ENCODE data around the gene JPH3.

DNA sequence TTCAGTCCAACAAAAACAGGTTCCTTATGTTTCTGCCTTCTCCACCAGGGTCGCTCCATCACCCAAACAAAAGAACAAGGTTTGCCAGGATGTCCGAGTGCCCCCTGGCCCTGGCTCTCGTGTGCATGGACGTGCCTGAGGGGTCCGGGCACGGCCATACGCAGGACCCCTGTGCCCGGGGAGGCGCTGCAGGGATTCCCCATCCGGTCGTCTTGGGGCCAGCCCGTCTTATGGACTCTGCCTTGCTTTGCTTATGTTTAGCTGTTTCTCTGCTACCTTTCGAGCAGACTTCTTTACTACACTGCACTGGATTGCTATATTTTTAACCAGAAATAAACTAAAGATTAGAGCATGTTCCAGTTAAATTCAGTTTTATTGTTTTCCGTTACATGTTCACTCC lies 95.5 kb downstream of the JPH3 start:
- TF ChIP-seq, protein P1, sequence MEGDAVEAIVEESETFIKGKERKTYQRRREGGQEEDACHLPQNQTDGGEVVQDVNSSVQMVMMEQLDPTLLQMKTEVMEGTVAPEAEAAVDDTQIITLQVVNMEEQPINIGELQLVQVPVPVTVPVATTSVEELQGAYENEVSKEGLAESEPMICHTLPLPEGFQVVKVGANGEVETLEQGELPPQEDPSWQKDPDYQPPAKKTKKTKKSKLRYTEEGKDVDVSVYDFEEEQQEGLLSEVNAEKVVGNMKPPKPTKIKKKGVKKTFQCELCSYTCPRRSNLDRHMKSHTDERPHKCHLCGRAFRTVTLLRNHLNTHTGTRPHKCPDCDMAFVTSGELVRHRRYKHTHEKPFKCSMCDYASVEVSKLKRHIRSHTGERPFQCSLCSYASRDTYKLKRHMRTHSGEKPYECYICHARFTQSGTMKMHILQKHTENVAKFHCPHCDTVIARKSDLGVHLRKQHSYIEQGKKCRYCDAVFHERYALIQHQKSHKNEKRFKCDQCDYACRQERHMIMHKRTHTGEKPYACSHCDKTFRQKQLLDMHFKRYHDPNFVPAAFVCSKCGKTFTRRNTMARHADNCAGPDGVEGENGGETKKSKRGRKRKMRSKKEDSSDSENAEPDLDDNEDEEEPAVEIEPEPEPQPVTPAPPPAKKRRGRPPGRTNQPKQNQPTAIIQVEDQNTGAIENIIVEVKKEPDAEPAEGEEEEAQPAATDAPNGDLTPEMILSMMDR (optimal IDR thresholded peaks at IDR 0.05 in 1 of 3, IDR thresholded peaks at IDR 0.05 in 1 of 3, conservative IDR thresholded peaks at IDR 0.05 in 1 of 3; ENCODE audit: extremely low read depth in 1 of 3, insufficient read depth in 2 of 3, low read length in 3 of 3): no peak
- TF ChIP-seq EZH2 (IDR thresholded peaks at IDR 0.05; ENCODE audit: low read length): no peak
